Neural cell (in vitro differentiated cells): ENCODE results near the gene CLASP1.

Experiments
- CTCF ChIP-seq: fragments of 450-650 bp; IDR thresholded peaks from 2 replicates; pipeline ENCODE4 v1.5.1; 2014; ENCODE audit warnings: antibody characterized with exemption, mild to moderate bottlenecking, moderate library complexity; ENCODE audit not compliant: poor library complexity, severe bottlenecking
- EP300 ChIP-seq: fragments of 450-650 bp; conservative IDR thresholded peaks from 2 replicates; pipeline ENCODE4 v1.6.1; 2014; ENCODE audit warnings: antibody characterized with exemption, mild to moderate bottlenecking, moderate library complexity; ENCODE audit not compliant: poor library complexity, severe bottlenecking
- EZH2 ChIP-seq: fragments of 200-600, 300-800 bp; shearing (Covaris generic), sonication (generic); IDR thresholded peaks from 2 replicates; pipeline ENCODE4 v1.6.1; 2014; ENCODE audit warnings: antibody characterized with exemption, low read length, borderline replicate concordance, mild to moderate bottlenecking; ENCODE audit not compliant: insufficient read depth, poor library complexity, severe bottlenecking
- MXI1 ChIP-seq: fragments of 450-650 bp; conservative IDR thresholded peaks from 2 replicates; pipeline ENCODE4 v1.6.1; 2014; ENCODE audit warnings: antibody characterized with exemption, mild to moderate bottlenecking; ENCODE audit not compliant: poor library complexity, severe bottlenecking
- POLR2AphosphoS5 ChIP-seq: IDR thresholded peaks from 2 replicates; pipeline ENCODE4 v1.6.1; 2012
- RAD21 ChIP-seq: fragments of 450-650 bp; conservative IDR thresholded peaks from 2 replicates; pipeline ENCODE4 v1.6.1; 2014; ENCODE audit warnings: antibody characterized with exemption, mild to moderate bottlenecking, moderate library complexity
- REST ChIP-seq: IDR thresholded peaks from 2 replicates; pipeline ENCODE4 v1.6.1; 2012; ENCODE audit warnings: borderline replicate concordance
- SMC3 ChIP-seq: fragments of 450-650 bp; conservative IDR thresholded peaks from 2 replicates; pipeline ENCODE4 v1.6.1; 2014; ENCODE audit warnings: antibody characterized with exemption, mild to moderate bottlenecking, moderate library complexity; ENCODE audit not compliant: poor library complexity
- TAF1 ChIP-seq: IDR thresholded peaks from 2 replicates; pipeline ENCODE4 v1.6.1; 2012; ENCODE audit warnings: low read depth

- no peak for TF ChIP-seq TAF1
- TF ChIP-seq RAD21, result no peak
- no peak for TF ChIP-seq CTCF
- TF ChIP-seq POLR2AphosphoS5, result no peak
- TF ChIP-seq REST, result no peak
- TF ChIP-seq EZH2, result no peak
- no peak for TF ChIP-seq EP300
- TF ChIP-seq SMC3, result no peak
- no peak for TF ChIP-seq MXI1
Measured at GRCh38 chr2:121478996-121479745, 170.1 kb downstream of the CLASP1 start.
